ENCODE measurements around the gene NQO2.

Gene NQO2

GRCh38 chr6:2973676-2974075, 26.0 kb upstream of the NQO2 start:
- H3K4me1 ChIP-seq (ENCODE audit: low read depth, poor library complexity, severe bottlenecking): no peaks in the 10 kb centered on the region
- no peak for TF ChIP-seq CTCF (conservative IDR thresholded peaks at IDR 0.05; ENCODE audit: low read depth, low read length)
- H3K4me2 ChIP-seq: no peak overlapping the region
- H3K4me3 ChIP-seq (IDR thresholded peaks at IDR 0.05; ENCODE audit: insufficient read depth, low read depth, low read length): no peak overlapping the region
- no peak overlapping the region for H2AFZ ChIP-seq (ENCODE audit: low read depth)
- H3K79me2 ChIP-seq (ENCODE audit: insufficient read depth, low read depth): no peaks in the 10 kb centered on the region
- no peaks in the 10 kb centered on the region for H4K20me1 ChIP-seq (ENCODE audit: insufficient read depth)
- no peaks in the 10 kb centered on the region for H3K27me3 ChIP-seq (ENCODE audit: insufficient read depth, low read depth)
- no peaks in the 10 kb centered on the region for H3K36me3 ChIP-seq (ENCODE audit: insufficient read depth)
- no peak overlapping the region for H3K27ac ChIP-seq
- H3K9ac ChIP-seq: no peak overlapping the region

DNA sequence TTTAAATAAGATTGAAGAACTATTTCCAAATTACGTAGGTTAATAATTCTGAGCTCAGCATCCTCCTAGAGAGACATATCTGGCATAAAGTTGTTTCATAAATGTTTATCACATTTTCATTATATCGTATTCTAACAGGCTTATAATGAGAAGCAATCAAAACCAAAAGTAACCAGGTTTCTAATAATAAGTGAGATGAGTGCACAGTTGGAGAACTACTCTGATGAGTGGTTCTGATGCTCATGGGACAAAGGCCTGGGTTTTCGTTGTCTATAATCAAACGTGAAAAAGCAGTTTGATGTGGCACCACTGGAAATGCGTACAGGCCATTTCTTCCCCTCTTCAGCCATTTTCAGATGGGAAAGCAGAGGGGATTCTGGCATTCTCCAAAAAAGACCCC, 23.6 kb upstream of the NQO2 start:
- Histone ChIP-seq H2AFZ (ENCODE audit: low read depth) (no peak overlapping the region), H4K20me1 (ENCODE audit: insufficient read depth) (no peaks in the 10 kb centered on the region), H3K27me3 (ENCODE audit: insufficient read depth, low read depth) (no peaks in the 10 kb centered on the region), H3K27ac (no peak overlapping the region), H3K4me3 (IDR thresholded peaks at IDR 0.05; ENCODE audit: insufficient read depth, low read depth, low read length) (no peak overlapping the region), H3K4me2 (no peak overlapping the region), H3K9ac (no peak overlapping the region), H3K4me1 (ENCODE audit: low read depth, poor library complexity, severe bottlenecking) (no peaks in the 10 kb centered on the region), H3K36me3 (ENCODE audit: insufficient read depth) (no peaks in the 10 kb centered on the region), H3K79me2 (ENCODE audit: insufficient read depth, low read depth) (no peaks in the 10 kb centered on the region)
- TF ChIP-seq CTCF (conservative IDR thresholded peaks at IDR 0.05; ENCODE audit: low read depth, low read length): no peak

DNA sequence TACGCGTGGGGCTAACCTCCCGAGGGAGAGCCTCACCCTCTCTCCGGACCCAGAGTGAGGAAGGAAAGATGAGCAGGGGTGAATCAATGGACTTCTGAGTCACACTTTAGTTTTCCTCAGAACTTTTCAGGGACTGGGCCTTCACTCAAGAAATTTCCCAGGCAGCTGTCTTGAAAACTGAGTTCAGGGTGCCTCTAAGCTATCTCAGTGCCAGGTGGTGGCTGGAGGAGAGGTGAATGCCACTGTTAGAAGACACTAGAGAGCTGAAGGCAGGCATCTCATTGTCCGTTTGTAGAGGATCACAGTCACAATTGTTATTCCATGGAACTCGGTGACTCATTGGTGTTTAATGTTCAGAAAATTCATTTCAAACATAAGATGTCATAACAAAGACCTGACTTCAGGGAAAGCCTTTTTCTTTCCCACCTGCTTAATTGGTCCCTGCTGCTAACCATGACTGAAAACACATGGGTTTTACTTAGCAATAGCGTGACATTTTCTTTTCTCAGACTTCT, 23.1 kb upstream of the NQO2 start:
- no peak overlapping the region for H2AFZ ChIP-seq (ENCODE audit: low read depth)
- no peaks in the 10 kb centered on the region for H3K79me2 ChIP-seq (ENCODE audit: insufficient read depth, low read depth)
- H3K27ac ChIP-seq: no peak overlapping the region
- no peak overlapping the region for H3K4me2 ChIP-seq
- no peak overlapping the region for H3K4me3 ChIP-seq (IDR thresholded peaks at IDR 0.05; ENCODE audit: insufficient read depth, low read depth, low read length)
- no peaks in the 10 kb centered on the region for H4K20me1 ChIP-seq (ENCODE audit: insufficient read depth)
- no peaks in the 10 kb centered on the region for H3K27me3 ChIP-seq (ENCODE audit: insufficient read depth, low read depth)
- no peaks in the 10 kb centered on the region for H3K36me3 ChIP-seq (ENCODE audit: insufficient read depth)
- H3K9ac ChIP-seq: no peak overlapping the region
- TF ChIP-seq CTCF (conservative IDR thresholded peaks at IDR 0.05; ENCODE audit: low read depth, low read length): no peak
- H3K4me1 ChIP-seq (ENCODE audit: low read depth, poor library complexity, severe bottlenecking): no peaks in the 10 kb centered on the region

DNA sequence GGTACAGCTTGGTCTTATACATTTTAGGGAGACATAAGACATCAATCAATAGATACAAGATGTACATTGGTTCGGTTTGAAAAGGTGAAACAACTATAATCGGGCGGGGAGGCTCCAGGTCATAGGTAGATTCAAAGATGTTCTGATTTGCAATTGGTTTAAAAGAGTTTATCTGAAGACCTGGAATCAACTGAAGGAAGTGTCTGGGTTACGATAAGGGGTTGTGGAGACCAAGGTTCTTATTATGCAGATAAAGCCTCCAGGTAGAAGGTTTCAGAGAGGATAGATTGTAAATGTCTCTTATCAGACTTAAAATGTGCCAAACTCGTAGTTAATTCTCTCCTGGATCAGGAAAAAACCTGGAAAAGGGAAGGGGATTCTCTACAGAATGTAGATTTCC, 22.4 kb upstream of the NQO2 start:
- Histone ChIP-seq H3K27ac (no peak overlapping the region), H4K20me1 (ENCODE audit: insufficient read depth) (no peaks in the 10 kb centered on the region), H2AFZ (ENCODE audit: low read depth) (no peak overlapping the region), H3K4me1 (ENCODE audit: low read depth, poor library complexity, severe bottlenecking) (no peaks in the 10 kb centered on the region), H3K4me2 (no peak overlapping the region), H3K79me2 (ENCODE audit: insufficient read depth, low read depth) (no peaks in the 10 kb centered on the region), H3K27me3 (ENCODE audit: insufficient read depth, low read depth) (no peaks in the 10 kb centered on the region), H3K9ac (no peak overlapping the region), H3K36me3 (ENCODE audit: insufficient read depth) (no peaks in the 10 kb centered on the region), H3K4me3 (IDR thresholded peaks at IDR 0.05; ENCODE audit: insufficient read depth, low read depth, low read length) (no peak overlapping the region)
- no peak for TF ChIP-seq CTCF (conservative IDR thresholded peaks at IDR 0.05; ENCODE audit: low read depth, low read length)

Data from KMS-11 (cell line).